PFSK-1 (cell line): Measurements from ENCODE around the gene CBR3.

Source experiments
- FOXP2 ChIP-seq: optimal IDR thresholded peaks from 2 replicates; pipeline ENCODE3; 2011; ENCODE audit warnings: borderline replicate concordance, control low read depth, inconsistent platforms; ENCODE audit not compliant: insufficient read depth; ENCODE audit errors: extremely low read length, extremely low read depth
- POLR2AphosphoS5 ChIP-seq: IDR thresholded peaks from 2 replicates; pipeline ENCODE4 v1.6.1; 2012; ENCODE audit warnings: low read depth, mild to moderate bottlenecking, control low read depth, low read length, moderate library complexity
- REST ChIP-seq, 2 experiments: IDR thresholded peaks; 2 replicates each; pipeline versions ENCODE4 v1.6.1 to v1.8.0; 2011 to 2012; ENCODE audit warnings: low read depth in 2 of 2, low read length in 2 of 2, control low read depth in 1 of 2, inconsistent platforms in 1 of 2, mild to moderate bottlenecking in 1 of 2, moderate library complexity in 1 of 2; ENCODE audit not compliant: insufficient read depth in 1 of 2
- SIN3A ChIP-seq: IDR thresholded peaks from 2 replicates; pipeline ENCODE4 v1.6.1; 2012; ENCODE audit warnings: mild to moderate bottlenecking, low read length, moderate library complexity, borderline replicate concordance; ENCODE audit not compliant: insufficient read depth
- TAF1 ChIP-seq: IDR thresholded peaks from 2 replicates; pipeline ENCODE4 v1.6.1; 2012; ENCODE audit warnings: low read length, control low read depth, borderline replicate concordance; ENCODE audit not compliant: insufficient read depth

Gene CBR3

GRCh38 chr21:36109868-36110267 lies 25.0 kb upstream of the CBR3 start:
- TF ChIP-seq TAF1 (no peak), REST (IDR thresholded peaks at IDR 0.05; ENCODE audit: insufficient read depth in 1 of 2, low read depth in 2 of 2, low read length in 2 of 2) (no peak), SIN3A (no peak), FOXP2 (no peak), POLR2AphosphoS5 (no peak)

GRCh38 chr21:36111238-36111637 lies 23.6 kb upstream of the CBR3 start:
- TF ChIP-seq REST (IDR thresholded peaks at IDR 0.05; ENCODE audit: insufficient read depth in 1 of 2, low read depth in 2 of 2, low read length in 2 of 2) (no peak), SIN3A (no peak)

DNA sequence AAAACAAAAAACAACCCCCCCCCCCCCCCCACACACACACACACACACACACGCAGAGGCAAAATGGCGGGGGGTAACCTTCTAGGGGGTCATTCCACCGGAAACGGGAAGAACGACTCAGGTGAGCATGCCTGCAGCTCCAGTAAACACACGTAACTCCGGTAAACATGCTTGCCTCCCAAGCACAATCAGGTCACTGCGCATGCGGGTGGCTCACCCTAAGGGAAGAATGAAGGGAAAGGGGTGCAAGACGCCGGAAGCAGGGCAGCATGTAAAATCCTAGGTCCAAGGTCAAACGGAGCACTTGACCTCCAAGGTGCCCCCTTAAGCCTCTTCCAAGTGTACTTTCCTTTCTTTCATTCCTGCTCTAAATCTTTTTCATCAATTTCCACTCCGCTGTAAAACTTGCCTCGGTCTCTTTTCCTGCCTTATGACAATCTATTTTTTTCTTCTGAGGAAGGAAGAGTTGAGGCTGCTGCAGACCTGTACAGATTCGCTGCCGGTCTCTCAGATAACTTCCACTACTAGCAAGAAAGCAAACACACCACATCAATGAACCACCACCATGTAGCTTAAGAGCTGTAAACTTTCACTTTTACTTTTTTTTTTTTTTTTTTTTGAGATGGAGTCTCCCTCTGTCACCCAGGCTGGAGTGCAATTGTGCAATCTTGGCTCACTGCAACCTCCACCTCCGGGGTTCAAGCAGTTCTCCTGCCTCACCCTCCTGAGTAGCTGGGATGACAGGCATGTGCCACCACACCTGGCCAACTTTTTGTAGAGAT lies 21.0 kb upstream of the CBR3 start:
- TF ChIP-seq POLR2AphosphoS5: no peak
- TF ChIP-seq TAF1: no peak
- TF ChIP-seq REST (IDR thresholded peaks at IDR 0.05; ENCODE audit: insufficient read depth in 1 of 2, low read depth in 2 of 2, low read length in 2 of 2): no peak
- TF ChIP-seq SIN3A: no peak
- TF ChIP-seq FOXP2: no peak

- TF ChIP-seq FOXP2 (no peak), SIN3A (no peak), POLR2AphosphoS5 (no peak), TAF1 (no peak), REST (IDR thresholded peaks at IDR 0.05; ENCODE audit: insufficient read depth in 1 of 2, low read depth in 2 of 2, low read length in 2 of 2) (no peak)
These were observed 19.6 kb upstream of the CBR3 start for GRCh38 chr21:36115138-36115730.
